ACC112 (cell line): ENCODE data around the gene MLH3.

Experiments used
- H2AFZ ChIP-seq: fragments of 200-600 bp; sonication (generic); one replicate; pipeline ENCODE4 v1.6.0; 2017; ENCODE audit warnings: antibody characterized with exemption, low read length; ENCODE audit not compliant: unreplicated experiment
- H3K27ac ChIP-seq: fragments of 200-600 bp; sonication (generic); 2 replicates; pipeline ENCODE4 v1.5.1; 2014; ENCODE audit warnings: low read depth, mild to moderate bottlenecking, antibody characterized with exemption, low read length, moderate library complexity
- H3K27me3 ChIP-seq: fragments of 200-600 bp; sonication (generic); 2 replicates; pipeline ENCODE4 v1.6.1; 2014; ENCODE audit warnings: mild to moderate bottlenecking, antibody characterized with exemption, low read length, moderate library complexity, mixed read lengths; ENCODE audit not compliant: insufficient read depth
- H3K36me3 ChIP-seq: fragments of 200-600 bp; sonication (generic); 2 replicates; pipeline ENCODE4 v1.6.1; 2016; ENCODE audit warnings: mild to moderate bottlenecking, antibody characterized with exemption, low read length, moderate library complexity, mixed read lengths; ENCODE audit not compliant: insufficient read depth
- H3K4me1 ChIP-seq: fragments of 200-600 bp; sonication (generic); one replicate; pipeline ENCODE4 v1.6.1; 2016; ENCODE audit warnings: low read length, mixed read lengths; ENCODE audit not compliant: insufficient read depth, unreplicated experiment, control insufficient read depth
- H3K4me3 ChIP-seq: fragments of 200-600 bp; sonication (generic); 2 replicates; pipeline ENCODE4 v1.5.1; 2014; ENCODE audit warnings: mild to moderate bottlenecking, low read depth, low read length
- H3K79me2 ChIP-seq: fragments of 200-600 bp; sonication (generic); one replicate; pipeline ENCODE4 v1.6.0; 2016; ENCODE audit warnings: low read length; ENCODE audit not compliant: control insufficient read depth, unreplicated experiment, insufficient read depth

Gene MLH3

DNA sequence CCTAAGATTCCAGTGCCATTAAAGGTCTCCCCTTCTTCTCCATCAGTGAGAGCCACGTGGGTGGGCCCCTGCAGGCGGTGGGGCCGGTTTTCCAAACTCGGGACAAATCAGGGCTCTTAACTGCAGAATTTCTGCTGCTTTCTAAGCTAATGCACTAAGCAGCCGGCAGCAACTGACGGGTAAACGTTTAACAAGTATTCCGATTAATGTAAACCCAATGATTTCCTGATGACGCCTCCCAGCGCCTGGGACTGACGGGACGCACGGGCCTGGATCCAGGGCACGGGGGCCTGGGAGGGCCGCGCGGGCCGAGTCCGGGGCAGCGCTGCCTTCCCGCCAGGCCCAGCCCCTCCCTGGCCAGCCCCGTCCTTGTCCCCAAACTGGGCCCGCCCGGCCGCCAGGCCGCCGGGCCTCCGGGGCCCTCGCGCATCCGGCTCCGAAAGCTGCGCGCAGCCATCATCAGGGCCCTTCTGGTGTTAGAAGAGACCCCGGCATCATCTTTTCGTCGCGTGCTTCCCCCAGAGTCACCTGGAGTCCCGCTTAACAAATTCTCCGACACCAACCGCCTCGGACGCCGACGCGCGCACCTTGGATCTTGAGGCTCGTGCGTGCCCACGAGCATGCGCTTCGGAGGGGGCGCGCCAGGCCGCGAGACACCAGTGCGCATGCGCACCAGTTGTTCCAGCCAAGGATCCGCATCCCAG lies at the start of gene MLH3:
MLH3 (minus strand) TSS at position 616 of the 704 bp plus-strand sequence. CDS start 1,812 bp downstream, outside the sequence.
- H3K4me1 ChIP-seq, result peaks cover 51% of the 10 kb centered on the region
- peaks cover 22% of the 10 kb centered on the region for H3K36me3 ChIP-seq
- no peaks in the 10 kb centered on the region for H3K27me3 ChIP-seq
- peak within 1 kb of the TSS; percentile 92 for H2AFZ ChIP-seq
- peak within 1 kb of the TSS; percentile 82 for H3K27ac ChIP-seq
- peaks cover 42% of the 10 kb centered on the region for H3K79me2 ChIP-seq
- peak within 1 kb of the TSS; percentile 84 for H3K4me3 ChIP-seq

DNA sequence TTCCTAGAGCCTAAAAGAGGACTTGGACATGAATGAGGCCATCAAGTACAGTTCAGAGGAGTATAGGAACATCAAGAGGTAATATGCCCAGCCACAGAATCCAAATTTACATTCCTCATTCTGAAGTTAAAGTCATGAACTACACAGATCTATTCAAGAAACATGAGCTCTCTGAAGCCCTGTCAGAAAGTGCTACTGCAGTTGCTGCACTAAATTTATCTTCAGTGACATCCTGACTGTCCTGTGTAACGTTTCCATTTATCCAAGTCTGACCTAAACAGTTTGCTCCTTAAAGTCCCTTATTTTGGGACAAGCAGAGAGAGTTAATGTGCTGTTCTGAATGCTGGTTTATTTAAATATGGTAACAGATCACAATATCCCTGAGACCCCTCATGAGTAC lies 47.4 kb upstream of the MLH3 start:
- H3K27ac ChIP-seq, result no peak overlapping the region
- H2AFZ ChIP-seq, result no peak overlapping the region
- peaks cover 4% of the 10 kb centered on the region for H3K4me1 ChIP-seq
- H3K36me3 ChIP-seq, result peaks cover 40% of the 10 kb centered on the region
- H3K79me2 ChIP-seq, result no peaks in the 10 kb centered on the region
- no peak overlapping the region for H3K4me3 ChIP-seq
- H3K27me3 ChIP-seq, result no peaks in the 10 kb centered on the region

GRCh38 chr14:75098212-75098611 lies 46.9 kb upstream of the MLH3 start:
- Histone ChIP-seq H3K79me2 (no peaks in the 10 kb centered on the region), H3K4me3 (no peak overlapping the region), H3K27me3 (no peaks in the 10 kb centered on the region), H3K36me3 (peaks cover 37% of the 10 kb centered on the region), H3K27ac (no peak overlapping the region), H2AFZ (no peak overlapping the region), H3K4me1 (peaks cover 4% of the 10 kb centered on the region)

GRCh38 chr14:75096959-75097358 lies 45.7 kb upstream of the MLH3 start:
- Histone ChIP-seq H3K4me3 (no peak overlapping the region), H3K36me3 (peaks cover 37% of the 10 kb centered on the region), H3K4me1 (peaks cover 4% of the 10 kb centered on the region), H2AFZ (no peak overlapping the region), H3K27me3 (no peaks in the 10 kb centered on the region), H3K27ac (no peak overlapping the region), H3K79me2 (no peaks in the 10 kb centered on the region)

GRCh38 chr14:75095690-75096089 lies 44.4 kb upstream of the MLH3 start:
- Histone ChIP-seq H3K79me2 (no peaks in the 10 kb centered on the region), H3K4me1 (peaks cover 4% of the 10 kb centered on the region), H3K27me3 (no peaks in the 10 kb centered on the region), H3K36me3 (peaks cover 38% of the 10 kb centered on the region), H3K27ac (no peak overlapping the region), H2AFZ (no peak overlapping the region), H3K4me3 (no peak overlapping the region)

DNA sequence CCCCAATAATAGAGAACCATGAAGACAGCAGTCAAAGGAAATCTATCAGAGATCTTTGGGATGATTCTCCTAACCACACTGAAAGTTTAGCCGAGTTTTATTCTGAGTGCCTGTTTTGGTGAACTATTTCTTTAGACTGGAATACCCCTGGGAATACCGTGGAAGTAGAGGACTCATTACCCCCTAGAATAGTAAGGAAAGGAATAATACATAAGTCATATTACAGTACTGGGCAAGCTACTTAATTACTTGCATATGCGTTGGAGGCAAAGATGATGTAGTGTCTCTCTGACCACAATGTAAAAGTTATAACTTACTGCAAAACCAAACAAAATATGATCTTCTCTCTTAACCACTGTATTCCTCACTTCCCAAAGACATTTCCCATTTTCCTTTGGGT lies 43.6 kb upstream of the MLH3 start:
- Histone ChIP-seq H3K27me3 (no peaks in the 10 kb centered on the region), H2AFZ (no peak overlapping the region), H3K4me1 (peaks cover 4% of the 10 kb centered on the region), H3K36me3 (peaks cover 37% of the 10 kb centered on the region), H3K79me2 (no peaks in the 10 kb centered on the region), H3K27ac (no peak overlapping the region), H3K4me3 (no peak overlapping the region)

GRCh38 chr14:75092698-75093097 lies 41.4 kb upstream of the MLH3 start:
- Histone ChIP-seq H2AFZ (no peak overlapping the region), H3K27me3 (no peaks in the 10 kb centered on the region), H3K27ac (no peak overlapping the region), H3K79me2 (no peaks in the 10 kb centered on the region), H3K4me3 (no peak overlapping the region), H3K4me1 (peaks cover 4% of the 10 kb centered on the region), H3K36me3 (peaks cover 41% of the 10 kb centered on the region)

- Histone ChIP-seq H3K27me3 (no peaks in the 10 kb centered on the region), H2AFZ (no peak overlapping the region), H3K4me3 (no peak overlapping the region), H3K79me2 (no peaks in the 10 kb centered on the region), H3K4me1 (peaks cover 4% of the 10 kb centered on the region), H3K27ac (no peak overlapping the region), H3K36me3 (peaks cover 39% of the 10 kb centered on the region)
These were observed 40.0 kb upstream of the MLH3 start for GRCh38 chr14:75091251-75091650.

GRCh38 chr14:75090353-75090752 lies 39.1 kb upstream of the MLH3 start:
- H3K79me2 ChIP-seq, result no peaks in the 10 kb centered on the region
- H2AFZ ChIP-seq, result no peak overlapping the region
- peaks cover 4% of the 10 kb centered on the region for H3K4me1 ChIP-seq
- H3K4me3 ChIP-seq, result no peak overlapping the region
- peaks cover 33% of the 10 kb centered on the region for H3K36me3 ChIP-seq
- no peak overlapping the region for H3K27ac ChIP-seq
- H3K27me3 ChIP-seq, result no peaks in the 10 kb centered on the region

DNA sequence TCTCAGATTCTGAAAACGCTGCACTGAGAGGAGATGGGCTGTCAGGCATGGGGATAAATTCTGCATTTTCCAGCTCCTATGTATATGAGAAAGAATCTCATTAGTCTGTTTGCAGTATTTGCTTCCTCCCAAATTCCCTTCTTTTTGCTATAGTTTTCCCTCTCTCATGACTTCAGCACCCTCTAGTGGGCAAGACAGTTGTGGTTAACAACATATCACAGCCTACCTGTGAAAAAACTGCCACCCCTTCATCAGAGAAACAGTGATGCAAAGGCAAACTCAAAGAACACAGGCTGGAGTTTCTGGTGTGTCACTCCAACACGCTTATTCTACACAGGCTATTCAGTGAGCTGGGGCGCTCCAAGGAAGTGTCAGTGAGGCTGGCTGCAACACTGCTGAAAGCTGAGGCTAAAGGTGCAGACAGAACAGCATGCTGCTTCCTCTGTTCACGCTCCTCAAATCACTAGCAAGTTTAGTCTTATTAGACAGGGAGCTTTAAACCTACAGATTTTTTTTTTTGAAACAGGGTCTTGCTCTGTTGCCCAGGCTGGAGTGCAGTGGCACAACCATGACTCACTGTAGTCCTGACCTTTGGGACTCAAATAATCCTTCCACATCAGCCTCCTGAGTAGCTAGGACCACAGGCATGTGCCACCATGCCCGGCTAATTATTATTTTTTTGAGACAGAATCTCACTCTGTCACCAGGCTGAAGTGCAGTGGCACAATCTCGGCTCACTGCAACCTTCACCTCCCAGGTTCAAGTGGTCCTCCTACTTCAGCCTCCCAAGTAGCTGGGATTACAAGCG lies 37.5 kb upstream of the MLH3 start:
- H3K27me3 ChIP-seq, result no peaks in the 10 kb centered on the region
- H3K36me3 ChIP-seq, result peaks cover 29% of the 10 kb centered on the region

GRCh38 chr14:75088153-75088552 lies 36.9 kb upstream of the MLH3 start:
- Histone ChIP-seq H3K36me3 (peaks cover 29% of the 10 kb centered on the region), H3K4me3 (no peak overlapping the region), H3K4me1 (no peaks in the 10 kb centered on the region)

More for the DNA sequence above, 37.5 kb upstream of the MLH3 start:
- no peak overlapping the region for H3K4me3 ChIP-seq
- no peak overlapping the region for H3K27ac ChIP-seq
- H2AFZ ChIP-seq, result no peak overlapping the region
- no peaks in the 10 kb centered on the region for H3K4me1 ChIP-seq
- no peaks in the 10 kb centered on the region for H3K79me2 ChIP-seq

More at GRCh38 chr14:75088153-75088552, 36.9 kb upstream of the MLH3 start:
- Histone ChIP-seq H3K27ac (no peak overlapping the region), H3K79me2 (no peaks in the 10 kb centered on the region), H2AFZ (no peak overlapping the region), H3K27me3 (no peaks in the 10 kb centered on the region)
